GM12873 (cell line): ENCODE data around the gene PHF21B.

ENCODE experiments used
- CTCF ChIP-seq: IDR thresholded peaks from 2 replicates; pipeline ENCODE4 v1.5.1; 2012; ENCODE audit warnings: low read depth, mild to moderate bottlenecking, moderate library complexity, low read length, control low read depth; ENCODE audit not compliant: insufficient read depth; ENCODE audit errors: missing control alignments

Gene PHF21B

GRCh38 chr22:45009606-45010531 is at the start of gene PHF21B:
TSS of gene PHF21B (minus strand) at chr22:45010005. CDS start at chr22:45009549, 456 bp downstream.
- no peak for TF ChIP-seq CTCF

- no peak for TF ChIP-seq CTCF
Measured at GRCh38 chr22:45059296-45059695, 49.5 kb upstream of the PHF21B start.

GRCh38 chr22:45058622-45058912 is 48.8 kb upstream of the PHF21B start:
- no peak for TF ChIP-seq CTCF

- TF ChIP-seq CTCF = no peak
Measured at GRCh38 chr22:45055936-45056335, 46.1 kb upstream of the PHF21B start.

GRCh38 chr22:45053571-45053970 is 43.8 kb upstream of the PHF21B start:
- TF ChIP-seq CTCF = no peak

GRCh38 chr22:45053094-45053493 is 43.3 kb upstream of the PHF21B start:
- no peak for TF ChIP-seq CTCF

- no peak for TF ChIP-seq CTCF
Measured at GRCh38 chr22:45051946-45052345, 42.1 kb upstream of the PHF21B start.
